ENCODE results near the gene LMAN1L.

DNA sequence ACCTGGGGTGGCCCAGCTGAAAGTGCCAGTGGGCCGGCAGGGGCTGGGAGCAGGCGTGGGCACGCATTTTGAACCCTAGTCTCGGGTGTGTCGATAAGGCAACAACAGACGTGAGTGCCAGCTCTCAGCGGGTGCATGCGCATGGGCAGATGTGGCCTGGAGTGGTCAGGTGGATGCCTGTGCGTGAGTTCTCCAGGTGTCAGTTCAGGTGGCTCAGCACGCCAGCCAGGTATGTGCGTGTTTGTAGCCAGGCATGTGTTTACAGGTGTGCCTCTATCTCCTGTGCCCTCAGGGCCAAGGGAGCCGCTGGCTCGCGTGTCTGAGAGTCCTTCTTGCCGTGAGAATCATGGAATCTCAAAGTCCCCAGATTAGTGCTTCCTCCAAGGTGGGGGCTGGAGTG, 49.2 kb upstream of the LMAN1L start:
- TF ChIP-seq CTCF (IDR thresholded peaks at IDR 0.05; ENCODE audit: low read depth, low read length, poor library complexity, severe bottlenecking), result no peak
- TF ChIP-seq EZH2phosphoT487 (IDR thresholded peaks at IDR 0.05; ENCODE audit: borderline replicate concordance, low read length), result no peak

Data from DOHH2 (cell line).